ENCODE measurements around the gene SORBS1. TPM values are rescaled to one million over a fixed set of nuclear protein-coding genes. Genes with fewer than 3 reads are reported as not detected.
A peak's percentile ranks its signal among the peaks of the same experiment; 100 is the strongest.

SORBS1 gene
- total and polyA plus RNA-seq, 9 of the 15 experiments (the other 6 are each of a cell fraction or from before 2014, with no cell fraction given), result 2.0 to 13.3 (median 6.5) TPM

GRCh38 chr10:95531994-95532399 is 29.2 kb downstream of the SORBS1 start (continued):
- TF ChIP-seq MYC (IDR thresholded peaks at IDR 0.05; ENCODE audit: low read depth, low read length) (peak; percentile 56; the same call in 1 of the 2 replicates), MYC (CRISPR knock-in tag; IDR thresholded peaks at IDR 0.05; ENCODE audit: borderline replicate concordance, low read depth) (no peak), MAZ (CRISPR knock-in tag; conservative IDR thresholded peaks at IDR 0.05 in 1 of 2, IDR thresholded peaks at IDR 0.05 in 1 of 2) (peak; percentile 69 to 88), PKNOX1 (IDR thresholded peaks at IDR 0.05) (peak; percentile 41; the same call in 1 of the 2 replicates), CXXC5 (CRISPR knock-in tag; IDR thresholded peaks at IDR 0.05) (peak; percentile 62), SUPT5H (IDR thresholded peaks at IDR 0.05) (no peak), KDM4B (IDR thresholded peaks at IDR 0.05; ENCODE audit: borderline replicate concordance in 2 of 2, low read depth in 1 of 2) (no peak), RBM39 (optimal IDR thresholded peaks at IDR 0.05; ENCODE audit: low read depth, low read length) (no peak), CCNT2 (IDR thresholded peaks at IDR 0.05; ENCODE audit: borderline replicate concordance, extremely low read depth, insufficient read length, low read depth, low read length) (peak; percentile 96), BRD4 (IDR thresholded peaks at IDR 0.05) (no peak; the same call in 1 of the 2 replicates), PHTF2 (CRISPR knock-in tag; IDR thresholded peaks at IDR 0.05) (no peak), ZNF561 (CRISPR knock-in tag; conservative IDR thresholded peaks at IDR 0.05) (no peak), KAT8 (IDR thresholded peaks at IDR 0.05; ENCODE audit: low read depth) (no peak), FOXA1 (IDR thresholded peaks at IDR 0.05; ENCODE audit: borderline replicate concordance) (no peak), FOSL1 (tag; conservative IDR thresholded peaks at IDR 0.05) (peak; percentile 78), MEIS2 (IDR thresholded peaks at IDR 0.05; ENCODE audit: partially characterized antibody) (peak; percentile 63), ATF2 (CRISPR knock-in tag; IDR thresholded peaks at IDR 0.05) (no peak), CBX1 (IDR thresholded peaks at IDR 0.05; ENCODE audit: low read depth) (no peak), EGR1 (conservative IDR thresholded peaks at IDR 0.05) (peak; percentile 56), GATAD2A (IDR thresholded peaks at IDR 0.05) (peak; percentile 75), ESRRA (IDR thresholded peaks at IDR 0.05; ENCODE audit: borderline replicate concordance, low read depth) (0 out of 2 replicates have a peak, but pooled peaks have one; percentile 60), TBL1XR1 (IDR thresholded peaks at IDR 0.05; ENCODE audit: low read length in 2 of 2) (peak; percentile 76 to 98; a peak in 3 of 4 replicates), HMGXB4 (CRISPR knock-in tag; IDR thresholded peaks at IDR 0.05) (no peak), ZNF449 (CRISPR knock-in tag; IDR thresholded peaks at IDR 0.05) (no peak; the same call in 1 of the 2 replicates), PHF20 (IDR thresholded peaks at IDR 0.05; ENCODE audit: partially characterized antibody) (no peak), RBM15 (IDR thresholded peaks at IDR 0.05; ENCODE audit: insufficient read depth, low read length) (no peak)
